SJSA1 (cell line): ENCODE results near the gene MYO1D. TPM values are rescaled to one million over a fixed set of nuclear protein-coding genes. Genes with fewer than 3 reads are reported as not detected.

Experiments used
- DNase-seq, 2 experiments: peaks; one replicate each; pipeline ENCODE4 v3.0.0-alpha.2; 2015 to 2020; ENCODE audit warnings: low spot score in 2 of 2, low read depth in 1 of 2
- H3K27ac ChIP-seq: fragments of 250-450 bp; sonication (Bioruptor Pico); 2 replicates; pipeline ENCODE4 v1.5.1; 2020; ENCODE audit warnings: mild to moderate bottlenecking, moderate library complexity
- H3K27me3 ChIP-seq: fragments of 250-450 bp; sonication (Bioruptor Pico); replicated peaks from 2 replicates; pipeline ENCODE4 v1.5.1; 2020; ENCODE audit warnings: mild to moderate bottlenecking, moderate library complexity
- H3K36me3 ChIP-seq: fragments of 250-450 bp; sonication (Bioruptor Pico); 2 replicates; pipeline ENCODE4 v1.5.1; 2020; ENCODE audit warnings: mild to moderate bottlenecking
- H3K4me1 ChIP-seq: fragments of 250-450 bp; sonication (Bioruptor Pico); replicated peaks from 2 replicates; pipeline ENCODE4 v1.6.1; 2021; ENCODE audit warnings: mild to moderate bottlenecking
- H3K4me3 ChIP-seq: fragments of 250-450 bp; sonication (Bioruptor Pico); 2 replicates; pipeline ENCODE4 v1.5.1; 2020; ENCODE audit warnings: mild to moderate bottlenecking
- H3K9me3 ChIP-seq: fragments of 250-450 bp; sonication (Bioruptor Pico); replicated peaks from 2 replicates; pipeline ENCODE4 v1.5.1; 2020; ENCODE audit warnings: mild to moderate bottlenecking
- total RNA-seq: library from RNA; depleted of rRNA; stranded (reverse); fragments of >200 nt; shearing (Covaris generic); gene quantifications from 2 replicates; pipeline ENCODE4 v1.2.3, GENCODE V29; 2014

Gene MYO1D
- total RNA-seq, 1 experiment from 2014 or later = 1.1 TPM

GRCh38 chr17:32861981-32862380 lies 14.9 kb downstream of the MYO1D start:
- H3K36me3 ChIP-seq = no peaks in the 10 kb centered on the region
- H3K9me3 ChIP-seq = no peaks in the 10 kb centered on the region
- no peak overlapping the region for H3K27ac ChIP-seq

GRCh38 chr17:32859857-32860525 lies 16.9 kb downstream of the MYO1D start:
- no peak for DNase-seq
- H3K4me1 ChIP-seq = no peaks in the 10 kb centered on the region
- H3K9me3 ChIP-seq = no peaks in the 10 kb centered on the region
- no peaks in the 10 kb centered on the region for H3K36me3 ChIP-seq
- no peak overlapping the region for H3K4me3 ChIP-seq
- H3K27ac ChIP-seq = no peak overlapping the region
- H3K27me3 ChIP-seq = peaks cover 3% of the 10 kb centered on the region; the same call in 1 of the 2 replicates

More at GRCh38 chr17:32861981-32862380, 14.9 kb downstream of the MYO1D start:
- Histone ChIP-seq H3K27me3 (peaks cover 3% of the 10 kb centered on the region; the same call in 1 of the 2 replicates), H3K4me3 (no peak overlapping the region), H3K4me1 (no peaks in the 10 kb centered on the region)
- DNase-seq = no peak

- H3K9me3 ChIP-seq = no peaks in the 10 kb centered on the region
- H3K4me3 ChIP-seq = no peak overlapping the region
- no peaks in the 10 kb centered on the region for H3K4me1 ChIP-seq
- no peak overlapping the region for H3K27ac ChIP-seq
- H3K27me3 ChIP-seq = no peaks in the 10 kb centered on the region; the same call in 1 of the 2 replicates
- DNase-seq = no peak
- no peaks in the 10 kb centered on the region for H3K36me3 ChIP-seq
Observed at GRCh38 chr17:32855620-32856019, 21.3 kb downstream of the MYO1D start.

- DNase-seq = no peak
Observed at GRCh38 chr17:32854832-32855389, 22.0 kb downstream of the MYO1D start.

GRCh38 chr17:32854207-32854606 lies 22.7 kb downstream of the MYO1D start:
- no peak overlapping the region for H3K4me3 ChIP-seq
- no peaks in the 10 kb centered on the region; the same call in 1 of the 2 replicates for H3K27me3 ChIP-seq
- no peaks in the 10 kb centered on the region for H3K36me3 ChIP-seq
- H3K4me1 ChIP-seq = no peaks in the 10 kb centered on the region
- no peaks in the 10 kb centered on the region for H3K9me3 ChIP-seq
- DNase-seq = no peak
- no peak overlapping the region for H3K27ac ChIP-seq

More at GRCh38 chr17:32854832-32855389, 22.0 kb downstream of the MYO1D start:
- no peaks in the 10 kb centered on the region for H3K9me3 ChIP-seq
- H3K27ac ChIP-seq = no peak overlapping the region
- H3K4me3 ChIP-seq = no peak overlapping the region
- H3K4me1 ChIP-seq = no peaks in the 10 kb centered on the region
- no peaks in the 10 kb centered on the region; the same call in 1 of the 2 replicates for H3K27me3 ChIP-seq
- H3K36me3 ChIP-seq = no peaks in the 10 kb centered on the region

- DNase-seq = no peak
- no peaks in the 10 kb centered on the region for H3K9me3 ChIP-seq
- no peak overlapping the region for H3K27ac ChIP-seq
- no peaks in the 10 kb centered on the region for H3K4me1 ChIP-seq
- H3K4me3 ChIP-seq = no peak overlapping the region
- H3K36me3 ChIP-seq = no peaks in the 10 kb centered on the region
- no peaks in the 10 kb centered on the region; the same call in 1 of the 2 replicates for H3K27me3 ChIP-seq
Observed at GRCh38 chr17:32852811-32853210, 24.1 kb downstream of the MYO1D start.

- DNase-seq = no peak
- Histone ChIP-seq H3K4me1 (no peaks in the 10 kb centered on the region), H3K4me3 (no peak overlapping the region), H3K27ac (no peak overlapping the region), H3K36me3 (no peaks in the 10 kb centered on the region), H3K9me3 (no peaks in the 10 kb centered on the region), H3K27me3 (no peaks in the 10 kb centered on the region)
Observed at GRCh38 chr17:32849879-32850278, 27.0 kb downstream of the MYO1D start.

- DNase-seq = no peak
Observed at GRCh38 chr17:32847977-32848376, 28.9 kb downstream of the MYO1D start.

GRCh38 chr17:32846143-32846542 lies 30.8 kb downstream of the MYO1D start:
- no peak overlapping the region for H3K27ac ChIP-seq
- H3K27me3 ChIP-seq = no peaks in the 10 kb centered on the region
- no peak for DNase-seq
- no peaks in the 10 kb centered on the region for H3K9me3 ChIP-seq
- H3K4me1 ChIP-seq = no peaks in the 10 kb centered on the region
- no peak overlapping the region for H3K4me3 ChIP-seq
- no peaks in the 10 kb centered on the region for H3K36me3 ChIP-seq

More at GRCh38 chr17:32847977-32848376, 28.9 kb downstream of the MYO1D start:
- Histone ChIP-seq H3K27ac (no peak overlapping the region), H3K36me3 (no peaks in the 10 kb centered on the region), H3K27me3 (no peaks in the 10 kb centered on the region), H3K4me3 (no peak overlapping the region), H3K9me3 (no peaks in the 10 kb centered on the region), H3K4me1 (no peaks in the 10 kb centered on the region)

GRCh38 chr17:32840241-32840640 lies 36.7 kb downstream of the MYO1D start:
- 0 out of 2 replicates have a peak, but pooled peaks cover 7% of the 10 kb centered on the region for H3K27me3 ChIP-seq
- no peaks in the 10 kb centered on the region for H3K9me3 ChIP-seq
- H3K27ac ChIP-seq = no peak overlapping the region
- no peak for DNase-seq
- H3K4me3 ChIP-seq = no peak overlapping the region
- H3K36me3 ChIP-seq = no peaks in the 10 kb centered on the region
- no peaks in the 10 kb centered on the region for H3K4me1 ChIP-seq

- Histone ChIP-seq H3K27ac (no peak overlapping the region), H3K9me3 (no peaks in the 10 kb centered on the region), H3K36me3 (no peaks in the 10 kb centered on the region), H3K4me1 (no peaks in the 10 kb centered on the region), H3K27me3 (0 out of 2 replicates have a peak, but pooled peaks cover 7% of the 10 kb centered on the region), H3K4me3 (no peak overlapping the region)
- DNase-seq = no peak
Observed at GRCh38 chr17:32836527-32836926, 40.4 kb downstream of the MYO1D start.

- no peaks in the 10 kb centered on the region for H3K9me3 ChIP-seq
- H3K27me3 ChIP-seq = 0 out of 2 replicates have a peak, but pooled peaks cover 7% of the 10 kb centered on the region
- DNase-seq = no peak
- no peak overlapping the region for H3K27ac ChIP-seq
- no peaks in the 10 kb centered on the region for H3K4me1 ChIP-seq
- no peak overlapping the region for H3K4me3 ChIP-seq
- no peaks in the 10 kb centered on the region for H3K36me3 ChIP-seq
Observed at GRCh38 chr17:32835291-32835761, 41.6 kb downstream of the MYO1D start.

GRCh38 chr17:32834104-32834503 lies 42.8 kb downstream of the MYO1D start:
- Histone ChIP-seq H3K27ac (no peak overlapping the region), H3K36me3 (no peaks in the 10 kb centered on the region), H3K4me1 (no peaks in the 10 kb centered on the region), H3K27me3 (0 out of 2 replicates have a peak, but pooled peaks cover 10% of the 10 kb centered on the region), H3K9me3 (no peaks in the 10 kb centered on the region), H3K4me3 (no peak overlapping the region)
- DNase-seq = no peak

- Histone ChIP-seq H3K4me1 (no peaks in the 10 kb centered on the region), H3K27me3 (0 out of 2 replicates have a peak, but pooled peaks cover 10% of the 10 kb centered on the region), H3K36me3 (no peaks in the 10 kb centered on the region)
Observed at GRCh38 chr17:32833526-32833925, 43.4 kb downstream of the MYO1D start.

More at GRCh38 chr17:32833526-32833925, 43.4 kb downstream of the MYO1D start:
- Histone ChIP-seq H3K9me3 (no peaks in the 10 kb centered on the region), H3K4me3 (no peak overlapping the region), H3K27ac (no peak overlapping the region)
- DNase-seq = no peak
